Endothelial cell of umbilical vein (primary cell): ENCODE data around the gene HCN2. TPM values are rescaled to one million over a fixed set of nuclear protein-coding genes. Genes with fewer than 3 reads are reported as not detected.
"Not testable (repeated sequence)": the region's sequence is repeated elsewhere in the genome, so short reads cannot be mapped to it uniquely, and the experiment has no call there.

Experiments
- BruUV-seq: library from RNA; stranded (reverse); fragments of 400-500 nt; replicated peaks from 2 replicates; lab custom pipeline; 2021; lab: Mats Ljungman, UMichigan
- CTCF ChIA-PET: fragments of 300-600, 350-600 bp; sonication (Branson Sonifier 250); formaldehyde crosslinking; loops from one replicate; lab custom pipeline; 2021; ENCODE audit warnings: antibody characterized with exemption, inconsistent platforms; lab: Charles Lee
- POLR2A ChIA-PET: fragments of 300-600, 350-600 bp; sonication (Branson Sonifier 250); formaldehyde crosslinking; loops from one replicate; lab custom pipeline; 2021; ENCODE audit warnings: antibody characterized with exemption, inconsistent platforms; lab: Charles Lee
- DNase-seq: peaks from one replicate; pipeline ENCODE4 v3.0.0-alpha.2; 2011; ENCODE audit warnings: low read depth, low spot score
- FAIRE-seq: peaks from 2 replicates; lab custom pipeline; 2011; peaks lifted over from hg19 to GRCh38; lab: Jason Lieb, UNC
- H2AFZ ChIP-seq: 2 replicates; pipeline ENCODE4 v1.6.0; 2012; ENCODE audit warnings: low read depth, low read length, control low read depth, inconsistent platforms
- H3K27ac ChIP-seq: 2 replicates; pipeline ENCODE4 v1.5.1; 2011; ENCODE audit warnings: low read depth, mild to moderate bottlenecking, control low read depth, low read length, moderate library complexity; ENCODE audit not compliant: insufficient read depth
- H3K27me3 ChIP-seq, 2 experiments: 2 replicates each; pipeline versions ENCODE4 v1.6.0 to v1.6.1; 2011; ENCODE audit warnings: low read length in 2 of 2, mixed read lengths in 1 of 2; ENCODE audit not compliant: control insufficient read depth in 2 of 2, insufficient read depth in 2 of 2
- H3K36me3 ChIP-seq, 2 experiments: 2 replicates in 1 of 2; 3 replicates in 1 of 2; pipeline ENCODE4 v1.5.1; 2011; ENCODE audit warnings: low read length in 2 of 2, mild to moderate bottlenecking in 1 of 2, moderate library complexity in 1 of 2; ENCODE audit not compliant: control insufficient read depth in 2 of 2, insufficient read depth in 2 of 2; ENCODE audit errors: extremely low read depth in 1 of 2
- H3K4me1 ChIP-seq: 3 replicates; pipeline ENCODE4 v1.5.1; 2011; ENCODE audit warnings: mild to moderate bottlenecking, low read length; ENCODE audit not compliant: control insufficient read depth, insufficient read depth; ENCODE audit errors: extremely low read depth
- H3K4me2 ChIP-seq: 2 replicates; pipeline ENCODE4 v1.6.1; 2011; ENCODE audit warnings: low read length, control low read depth, mixed read lengths; ENCODE audit not compliant: insufficient read depth
- H3K4me3 ChIP-seq, 3 experiments: fragments of 200-600 bp in 1 of 3; sonication (generic), shearing (Covaris generic) in 1 of 3; replicated peaks in 1 of 3; 2 replicates each; pipeline ENCODE4 v1.5.1; 2011 to 2016; ENCODE audit warnings: control low read depth in 3 of 3, low read length in 3 of 3, mild to moderate bottlenecking in 2 of 3, inconsistent platforms in 1 of 3, low read depth in 1 of 3, moderate library complexity in 1 of 3; ENCODE audit not compliant: insufficient read depth in 1 of 3
- H3K79me2 ChIP-seq: 2 replicates; pipeline ENCODE4 v1.6.0; 2012; ENCODE audit warnings: low read length, inconsistent platforms; ENCODE audit not compliant: control insufficient read depth, insufficient read depth
- H3K9ac ChIP-seq: replicated peaks from 2 replicates; pipeline ENCODE3; 2011; ENCODE audit warnings: low read length, control low read depth; ENCODE audit not compliant: insufficient read depth; ENCODE audit errors: extremely low read depth
- H3K9me1 ChIP-seq: replicated peaks from 3 replicates; pipeline ENCODE4 v1.6.0; 2011; ENCODE audit warnings: mild to moderate bottlenecking, low read length; ENCODE audit not compliant: control insufficient read depth, insufficient read depth; ENCODE audit errors: extremely low read depth
- H3K9me3 ChIP-seq: replicated peaks from 2 replicates; pipeline ENCODE4 v1.5.1; 2012; ENCODE audit warnings: low read length, inconsistent platforms; ENCODE audit not compliant: control insufficient read depth, insufficient read depth
- H4K20me1 ChIP-seq: replicated peaks from 2 replicates; pipeline ENCODE3; 2011; ENCODE audit warnings: mild to moderate bottlenecking, low read length; ENCODE audit not compliant: control insufficient read depth, insufficient read depth; ENCODE audit errors: extremely low read depth
- CTCF ChIP-seq, 2 donors: IDR thresholded peaks; 1 replicate in 1 of 2; 2 replicates in 1 of 2; pipeline ENCODE4 v1.5.1; 2011; ENCODE audit warnings: low read length in 2 of 2, mild to moderate bottlenecking in 2 of 2, moderate library complexity in 2 of 2, control low read depth in 1 of 2, inconsistent platforms in 1 of 2, low read depth in 1 of 2; ENCODE audit not compliant: insufficient read depth in 1 of 2; ENCODE audit errors: extremely low read depth in 1 of 2
- POLR2A ChIP-seq: IDR thresholded peaks from 2 replicates; pipeline ENCODE4 v1.6.1; 2012; ENCODE audit warnings: low read depth, mild to moderate bottlenecking, control low read depth, low read length
- dilution Hi-C: fragments of 300-500 bp; cut with MboI; formaldehyde crosslinking; loops from one replicate; pipeline ENCODE4 v1.15.0; 2019; ENCODE audit warnings: low sequenced_read_pairs; ENCODE audit not compliant: extremely low pct_ligation_motif_present
- intact Hi-C: fragments of 100-400 bp; cut with micrococcal nuclease; formaldehyde crosslinking; loops from one replicate; pipeline ENCODE4 v1.10.0; 2022
- polyA plus RNA-seq, 4 experiments: library from polyadenylated mRNA; depleted of rRNA in 3 of 4; stranded (reverse) in 3 of 4; unstranded in 1 of 4; fragments of >200 nt; gene quantifications; 2 replicates each; pipeline versions ENCODE4 v1.2.1 to v1.2.3, GENCODE V29; 2011 to 2012; ENCODE audit warnings: missing spikeins in 1 of 4
- total RNA-seq: library from RNA; stranded (reverse); gene quantifications from 2 replicates; pipeline ENCODE4 v1.2.3, GENCODE V29; 2021

Gene HCN2
- total and polyA plus RNA-seq, 2 donors (not counting 3 experiments of a cell fraction or from before 2014, with no cell fraction given), result 0.18 to 0.53 TPM

- FAIRE-seq (no peak), DNase-seq (no peak)
- Histone ChIP-seq H2AFZ (no peak overlapping the region), H3K27ac (no peak overlapping the region), H3K4me3 (no peak overlapping the region), H3K36me3 (peaks cover 0 to 13% of the 10 kb centered on the region in 2 experiments), H3K79me2 (peaks cover 13% of the 10 kb centered on the region), H4K20me1 (no peaks in the 10 kb centered on the region), H3K9me3 (no peaks in the 10 kb centered on the region), H3K9ac (no peak overlapping the region), H3K9me1 (no peaks in the 10 kb centered on the region), H3K4me2 (no peak overlapping the region), H3K27me3 (no peaks in the 10 kb centered on the region), H3K4me1 (peaks cover 11% of the 10 kb centered on the region)
- ChIA-PET CTCF (no interaction called here), POLR2A (no interaction called here)
- BruUV-seq, result no TSS peak
- dilution Hi-C loops, result no loop called here
- intact Hi-C loops, result no loop called here
- peak; percentile 8 to 12 for TF ChIP-seq CTCF (IDR thresholded peaks at IDR 0.05; ENCODE audit: extremely low read depth in 1 of 2, insufficient read depth in 1 of 2, low read depth in 1 of 2, low read length in 2 of 2)
- no peak for TF ChIP-seq POLR2A
These were observed 38.5 kb downstream of the HCN2 start for GRCh38 chr19:628168-628567.

- BruUV-seq, H3K9me1 ChIP-seq, DNase-seq, H3K4me2 ChIP-seq, H3K9ac ChIP-seq, H3K9me3 ChIP-seq, H3K27me3 ChIP-seq, H4K20me1 ChIP-seq, CTCF ChIA-PET, H3K4me3 ChIP-seq, intact Hi-C loops, H2AFZ ChIP-seq, POLR2A ChIA-PET, dilution Hi-C loops, FAIRE-seq, H3K27ac ChIP-seq, H3K36me3 ChIP-seq: not testable (repeated sequence)
- Histone ChIP-seq H3K79me2 (peaks cover 13% of the 10 kb centered on the region), H3K4me1 (peaks cover 16% of the 10 kb centered on the region)
These were observed 39.8 kb downstream of the HCN2 start for GRCh38 chr19:629515-629914.
